Measurements from ENCODE around the gene PRDM1. TPM values are rescaled to one million over a fixed set of nuclear protein-coding genes. Genes with fewer than 3 reads are reported as not detected.

PRDM1 gene
- total RNA-seq, 1 donor from 2014 or later = 0.87 TPM

DNA sequence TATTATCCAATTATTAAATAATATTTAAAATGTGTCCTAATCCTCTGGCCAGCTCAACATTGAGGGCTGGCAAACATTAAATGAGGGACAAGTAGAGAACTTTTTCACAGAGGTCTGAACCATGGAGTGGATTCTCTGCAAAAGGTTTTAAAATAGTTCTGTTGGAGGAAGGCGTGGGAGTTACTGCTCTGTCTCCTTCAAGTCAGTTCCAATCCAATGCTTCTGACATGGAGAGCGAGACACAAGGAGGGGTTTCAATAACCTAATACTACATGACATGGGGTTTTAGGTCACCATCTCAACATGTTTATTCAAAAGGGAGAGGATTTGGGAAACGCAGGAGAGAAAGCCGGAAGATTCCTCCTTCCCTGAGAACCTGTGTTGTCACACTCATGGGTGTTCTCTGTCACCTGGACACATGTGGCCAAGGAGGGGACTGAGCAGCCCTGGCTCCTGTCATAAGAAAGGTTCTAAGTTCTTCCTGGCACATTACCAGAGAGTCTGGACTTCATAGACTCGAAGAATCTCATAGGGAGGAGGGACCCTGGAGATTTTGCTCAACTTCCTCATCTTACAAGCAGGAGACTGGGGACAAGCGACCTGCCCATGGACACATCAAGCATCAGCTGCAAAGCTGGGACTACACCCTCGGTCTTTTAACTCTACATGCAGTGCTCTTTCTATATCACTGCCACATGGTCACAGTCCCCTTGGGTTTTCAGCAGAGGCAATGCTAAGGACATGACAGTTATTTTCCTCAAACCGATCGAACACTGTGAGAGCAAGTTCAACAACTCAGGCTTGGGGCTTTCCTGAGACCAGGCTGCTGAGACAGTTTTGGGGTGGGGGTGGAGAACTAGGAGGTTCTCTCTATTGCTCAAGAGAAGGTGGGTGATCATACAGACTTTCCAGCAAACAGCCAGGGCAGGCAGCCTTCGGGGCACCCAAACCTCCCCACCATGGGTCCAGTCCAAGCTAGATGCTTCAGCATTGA lies 38.6 kb downstream of the PRDM1 start:
- DNase-seq (ENCODE audit: missing footprints) = no peak
- intact Hi-C loops (cut with DNase I) = no loop called here
- ATAC-seq = no peak

GRCh38 chr6:106125925-106126435 lies 39.8 kb downstream of the PRDM1 start:
- no peak for DNase-seq (ENCODE audit: missing footprints)
- no peak for ATAC-seq
- intact Hi-C loops (cut with DNase I) = no loop called here

- ATAC-seq = no peak
- DNase-seq (ENCODE audit: missing footprints) = no peak
- intact Hi-C loops (cut with DNase I) = no loop called here
Measured at GRCh38 chr6:106126482-106126881, 40.3 kb downstream of the PRDM1 start.

- ATAC-seq (no peak), DNase-seq (ENCODE audit: missing footprints) (no peak)
- intact Hi-C loops (cut with DNase I) = no loop called here
Measured at GRCh38 chr6:106128981-106129781, 43.0 kb downstream of the PRDM1 start.

GRCh38 chr6:106132153-106132698 lies 46.1 kb downstream of the PRDM1 start:
- intact Hi-C loops (cut with DNase I) = no loop called here
- ATAC-seq (no peak), DNase-seq (ENCODE audit: missing footprints) (no peak)

DNA sequence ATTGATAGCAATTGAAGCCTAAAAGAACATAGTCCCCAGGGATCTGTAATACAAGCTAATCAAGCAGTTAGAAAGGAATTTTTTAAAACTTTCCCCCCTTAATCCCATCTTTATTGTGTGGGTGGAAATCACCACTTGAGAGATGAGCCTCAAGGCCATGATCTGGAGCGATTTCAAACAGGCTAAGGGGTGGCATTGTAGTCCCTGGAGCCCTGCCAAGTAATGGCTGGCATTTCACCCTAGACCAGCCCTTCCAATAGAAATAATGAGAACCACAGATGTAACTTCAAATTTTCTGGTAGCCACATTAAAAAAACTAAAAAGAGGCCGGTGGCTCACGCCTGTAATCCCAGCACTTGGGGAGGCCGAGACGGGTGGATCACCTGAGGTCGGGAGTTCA lies 46.9 kb downstream of the PRDM1 start:
- no peak for DNase-seq (ENCODE audit: missing footprints)
- intact Hi-C loops (cut with DNase I) = no loop called here
- no peak for ATAC-seq

GRCh38 chr6:106134087-106134770 lies 48.1 kb downstream of the PRDM1 start:
- ATAC-seq (no peak), DNase-seq (ENCODE audit: missing footprints) (no peak)
- intact Hi-C loops (cut with DNase I) = no loop called here

DNA sequence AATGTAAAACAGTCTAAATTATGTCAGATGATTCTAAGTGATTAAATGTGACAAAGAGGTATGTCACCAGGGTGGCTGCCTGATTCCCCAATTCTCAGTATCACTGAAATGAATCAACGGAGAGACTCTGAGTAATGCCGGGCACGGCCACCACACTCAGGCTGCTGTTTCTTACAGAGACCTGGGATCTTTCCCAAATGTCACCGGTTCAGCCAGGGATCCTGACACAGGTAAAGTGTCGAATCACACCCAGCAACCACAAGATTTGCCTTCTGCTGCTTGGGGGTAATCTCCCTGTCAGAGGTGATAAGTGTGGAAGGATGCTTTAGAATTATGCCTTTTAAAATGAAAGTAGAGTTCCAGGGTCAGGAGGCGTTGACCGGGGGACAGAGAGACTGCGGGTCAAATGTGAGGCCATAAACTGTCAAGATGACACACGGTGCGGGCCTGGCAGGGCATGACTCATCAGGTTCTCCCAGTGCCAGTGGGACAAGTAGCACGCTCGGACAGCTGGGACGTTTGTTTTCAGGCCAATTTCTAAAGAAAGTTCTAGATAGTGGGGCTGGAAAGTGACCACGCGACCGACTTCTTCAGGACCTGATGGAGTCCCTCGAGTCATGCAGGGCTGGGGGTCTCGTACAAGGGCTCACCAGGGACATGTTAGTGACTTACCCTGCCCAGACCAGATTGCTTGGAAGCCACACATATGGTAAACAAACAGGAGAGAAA lies 48.9 kb downstream of the PRDM1 start:
- ATAC-seq (no peak), DNase-seq (ENCODE audit: missing footprints) (no peak)
- intact Hi-C loops (cut with DNase I) = no loop called here

DNA sequence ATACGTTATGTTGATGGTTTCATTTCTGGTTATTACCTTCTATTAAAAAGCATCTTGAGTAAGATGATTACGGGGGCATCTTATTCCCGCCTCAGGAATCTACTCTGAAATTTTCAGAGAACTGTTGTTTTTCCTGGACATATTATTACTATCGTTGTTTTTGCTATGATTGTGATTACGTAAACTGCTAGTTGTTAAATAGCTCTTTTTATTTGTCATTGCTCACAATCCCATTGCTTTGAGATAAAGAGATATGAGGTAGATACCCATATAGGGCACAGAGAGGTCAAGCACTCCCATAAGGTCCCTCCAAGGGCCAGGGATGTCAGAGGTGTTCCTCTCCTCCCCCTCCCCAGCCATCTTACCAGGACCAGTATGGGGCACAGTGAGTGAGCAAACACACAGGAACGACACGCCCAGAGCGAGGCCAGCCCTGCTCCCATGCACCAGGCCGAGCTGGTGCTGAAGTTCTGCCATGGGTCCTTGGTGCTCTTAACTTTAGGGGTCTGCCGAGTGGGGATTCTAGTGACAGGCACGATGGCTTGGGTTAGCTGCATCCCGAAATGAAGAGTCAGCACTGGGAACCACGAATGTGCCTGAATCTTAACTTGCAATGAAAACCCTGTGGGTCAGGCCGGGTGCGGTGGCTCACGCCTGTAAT lies 49.9 kb downstream of the PRDM1 start:
- DNase-seq (ENCODE audit: missing footprints) (no peak), ATAC-seq (no peak)
- intact Hi-C loops (cut with DNase I) = no loop called here

DNA sequence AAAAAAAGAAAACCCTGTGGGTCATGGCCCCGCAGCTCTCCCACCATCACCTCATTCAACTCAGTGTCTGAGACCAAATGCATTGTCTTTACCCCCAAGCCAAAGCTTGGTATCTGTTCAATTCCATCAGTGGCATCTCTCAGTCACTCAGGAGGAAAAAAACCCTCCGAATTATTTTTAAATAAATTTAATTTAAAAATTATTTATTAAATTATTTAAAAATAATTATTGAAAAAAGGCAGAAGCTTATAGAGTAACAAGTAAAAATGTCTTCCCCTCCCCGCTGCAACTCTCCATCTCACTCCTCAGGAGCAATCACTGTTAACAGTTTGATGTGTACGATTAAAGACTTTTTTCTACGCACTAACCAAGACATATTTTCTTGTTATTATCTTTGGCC lies 50.7 kb downstream of the PRDM1 start:
- no peak for DNase-seq (ENCODE audit: missing footprints)
- ATAC-seq = no peak
- intact Hi-C loops (cut with DNase I) = no loop called here

GRCh38 chr6:106138151-106138550 lies 52.0 kb downstream of the PRDM1 start:
- intact Hi-C loops (cut with DNase I) = no loop called here
- ATAC-seq = no peak
- no peak for DNase-seq (ENCODE audit: missing footprints)

GRCh38 chr6:106141441-106142237 lies 55.5 kb downstream of the PRDM1 start:
- no peak for DNase-seq (ENCODE audit: missing footprints)
- intact Hi-C loops (cut with DNase I) = no loop called here
- no peak for ATAC-seq

DNA sequence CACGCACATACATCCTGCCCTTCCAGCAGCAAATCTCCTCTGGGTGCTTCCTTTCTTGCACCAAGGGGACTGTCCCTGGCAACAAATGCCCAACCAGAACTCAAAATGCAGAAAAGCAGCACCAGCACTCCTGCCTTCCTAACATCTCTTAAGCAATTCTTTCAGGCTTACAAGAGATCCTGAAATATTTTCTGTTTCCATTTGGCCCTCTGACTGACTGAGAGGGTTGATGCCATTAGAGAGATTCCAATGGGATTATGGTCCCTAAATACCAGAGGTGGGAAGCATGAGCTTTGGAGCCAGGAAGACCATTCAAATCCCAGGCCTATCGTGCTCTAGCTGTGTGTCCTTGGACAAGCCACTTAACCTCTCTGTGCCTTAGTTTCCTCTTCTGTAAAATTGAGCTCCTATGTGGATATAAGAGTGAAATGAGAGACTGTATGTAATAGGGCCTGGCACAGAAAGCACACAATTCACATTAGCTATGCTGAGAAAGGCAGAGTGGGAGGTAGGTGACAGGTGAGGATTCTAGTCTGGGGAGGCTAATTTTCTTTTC lies 56.8 kb downstream of the PRDM1 start:
- intact Hi-C loops (cut with DNase I) = no loop called here
- ATAC-seq = no peak
- no peak for DNase-seq (ENCODE audit: missing footprints)

GRCh38 chr6:106143665-106144064 lies 57.5 kb downstream of the PRDM1 start:
- no peak for ATAC-seq
- intact Hi-C loops (cut with DNase I) = no loop called here
- no peak for DNase-seq (ENCODE audit: missing footprints)

GRCh38 chr6:106145144-106145543 lies 59.0 kb downstream of the PRDM1 start:
- intact Hi-C loops (cut with DNase I) = no loop called here
- no peak for DNase-seq (ENCODE audit: missing footprints)
- no peak for ATAC-seq

DNA sequence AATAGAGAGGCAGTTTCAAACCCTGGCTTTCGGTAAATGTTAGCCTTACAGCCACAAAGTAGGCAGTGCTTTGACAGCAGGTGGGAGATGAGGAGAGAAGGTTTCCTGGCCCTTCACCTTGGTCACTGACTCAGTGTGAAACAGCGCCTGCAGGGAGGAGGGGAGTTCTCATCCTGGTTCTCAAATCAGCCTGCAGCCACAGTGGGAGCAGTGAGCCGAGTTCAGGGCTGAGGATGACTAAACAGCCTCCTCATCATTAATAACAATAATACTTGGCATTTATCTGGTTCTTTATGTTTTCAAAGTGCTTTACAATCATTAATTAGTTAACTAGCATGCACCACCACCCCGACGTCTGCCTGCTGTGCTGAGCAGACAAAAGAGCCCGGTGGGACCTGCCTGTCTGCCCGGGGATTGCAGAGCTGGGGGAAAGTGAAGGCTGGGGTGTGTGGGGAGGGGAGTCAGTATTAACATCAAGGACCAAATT lies 59.6 kb downstream of the PRDM1 start:
- DNase-seq (ENCODE audit: missing footprints) = no peak
- intact Hi-C loops (cut with DNase I) = no loop called here
- ATAC-seq = no peak

Data from Right ventricle myocardium inferior (tissue), 1 donor.